HepG2 (cell line): ENCODE measurements around the gene PLLP. TPM values are rescaled to one million over a fixed set of nuclear protein-coding genes. Genes with fewer than 3 reads are reported as not detected.

Source experiments
- BATF2 ChIP-seq: sonication (generic); formaldehyde crosslinking; IDR thresholded peaks from 2 replicates; pipeline ENCODE4 v1.8.0; 2022; ENCODE audit warnings: mild to moderate bottlenecking, missing genetic modification reagents, moderate library complexity
- ERF ChIP-seq: IDR thresholded peaks from 2 replicates; pipeline ENCODE4 v1.6.1; 2018; ENCODE audit warnings: missing biosample characterization, missing genetic modification reagents
- HNRNPL ChIP-seq: fragments of 200-400 bp; formaldehyde crosslinking; IDR thresholded peaks from 2 replicates; pipeline ENCODE4 v1.6.1; 2017; ENCODE audit warnings: mild to moderate bottlenecking, low read depth, low read length
- SMARCC2 ChIP-seq: fragments of 450-650 bp; IDR thresholded peaks from 2 replicates; pipeline ENCODE4 v1.6.1; 2017; ENCODE audit warnings: antibody characterized with exemption, mild to moderate bottlenecking
- STAT6 ChIP-seq: sonication (generic); formaldehyde crosslinking; IDR thresholded peaks from 2 replicates; pipeline ENCODE4 v1.4.0; 2020; ENCODE audit warnings: missing genetic modification reagents, mild to moderate bottlenecking, borderline replicate concordance
- TBX3 ChIP-seq: fragments of 450-650 bp; IDR thresholded peaks from 2 replicates; pipeline ENCODE4 v1.6.1; 2017; ENCODE audit warnings: antibody characterized with exemption, mild to moderate bottlenecking, inconsistent platforms, borderline replicate concordance
- ZHX1 ChIP-seq: sonication (generic); formaldehyde crosslinking; IDR thresholded peaks from 2 replicates; pipeline ENCODE4 v1.8.1; 2022; ENCODE audit warnings: low read depth, mild to moderate bottlenecking, missing genetic modification reagents
- ZMAT5 ChIP-seq: sonication (generic); formaldehyde crosslinking; IDR thresholded peaks from 2 replicates; pipeline ENCODE4 v1.5.0; 2020; ENCODE audit warnings: mild to moderate bottlenecking, low read depth, missing genetic modification reagents, borderline replicate concordance
- ZNF441 ChIP-seq: sonication (generic); formaldehyde crosslinking; IDR thresholded peaks from 2 replicates; pipeline ENCODE4 v1.7.0; 2021; ENCODE audit warnings: missing genetic modification reagents, borderline replicate concordance
- ZNF549 ChIP-seq: sonication (generic); formaldehyde crosslinking; IDR thresholded peaks from 2 replicates; pipeline ENCODE4 v1.5.0; 2020; ENCODE audit warnings: missing genetic modification reagents
- polyA plus RNA-seq, 8 experiments: library from polyadenylated mRNA; depleted of rRNA in 3 of 8; stranded (reverse) in 7 of 8; unstranded in 1 of 8; fragments of >200 nt; fragmentation: Illumina TruSeq in 4 of 8; extraction: Trizol in 4 of 8; gene quantifications; 2 replicates each; pipeline versions ENCODE4 v1.2.1 to v1.2.3, GENCODE V29; 2011 to 2016; ENCODE audit warnings: low read depth in 4 of 8, missing spikeins in 1 of 8, mixed read lengths in 1 of 8; ENCODE audit not compliant: insufficient read depth in 1 of 8
- total RNA-seq, 5 experiments: library from RNA; depleted of rRNA; stranded (reverse); fragments of >200 nt; fragmentation: Illumina TruSeq; extraction: Trizol; gene quantifications; 2 replicates each; pipeline ENCODE4 v1.2.3, GENCODE V29; 2016; ENCODE audit warnings: low read depth in 1 of 5

The PLLP gene
- total and polyA plus RNA-seq, 2 of the 13 experiments (the other 11 are each of a cell fraction or from before 2014, with no cell fraction given): 60.6 to 127 TPM

- TF ChIP-seq ZHX1 (CRISPR knock-in tag): no peak
- no peak; the same call in 1 of the 2 replicates for TF ChIP-seq STAT6 (CRISPR knock-in tag)
- TF ChIP-seq ZMAT5 (CRISPR knock-in tag): no peak
- TF ChIP-seq TBX3: peak; percentile 93
- TF ChIP-seq SMARCC2: no peak
- TF ChIP-seq ERF (CRISPR knock-in tag): peak; percentile 82
- no peak for TF ChIP-seq ZNF441 (CRISPR knock-in tag)
- no peak for TF ChIP-seq HNRNPL
- no peak for TF ChIP-seq BATF2 (CRISPR knock-in tag)
- peak; percentile 72; the same call in 1 of the 2 replicates for TF ChIP-seq ZNF549 (CRISPR knock-in tag)
Measured at GRCh38 chr16:57304169-57305061, 19.9 kb upstream of the PLLP start (continued).
